Naive thymus-derived CD4-positive, alpha-beta T cell (primary cell): ENCODE data around the gene TEKT2. TPM values are rescaled to one million over a fixed set of nuclear protein-coding genes. Genes with fewer than 3 reads are reported as not detected.

Experiments
- ATAC-seq: fragments of 150-1000 bp; cut with Tn5 transposase; 2 replicates; pipeline ENCODE4 v1.10.0; 2021; ENCODE audit warnings: mild to moderate bottlenecking, moderate library complexity
- CTCF ChIA-PET: fragments of 350-600 bp; sonication (Branson Sonifier 250); formaldehyde crosslinking; loops from one replicate; lab custom pipeline; 2021; ENCODE audit warnings: antibody characterized with exemption; lab: Charles Lee
- POLR2A ChIA-PET: fragments of 350-600 bp; sonication (Branson Sonifier 250); formaldehyde crosslinking; loops from one replicate; lab custom pipeline; 2021; ENCODE audit warnings: antibody characterized with exemption, inconsistent platforms; lab: Charles Lee
- DNase-seq, 9 donors: peaks; one replicate each; pipeline versions ENCODE4 v3.0.0 to v3.0.0-alpha.2; 2020 to 2022; ENCODE audit warnings: mixed read lengths in 1 of 9
- H3K27ac ChIP-seq: one replicate; pipeline ENCODE4 v1.7.0; 2013; ENCODE audit warnings: mild to moderate bottlenecking, low read depth, low read length, moderate library complexity
- H3K27me3 ChIP-seq, 2 donors: one replicate each; pipeline ENCODE4 v1.7.0; 2013; ENCODE audit warnings: low read length in 2 of 2, mild to moderate bottlenecking in 2 of 2, moderate library complexity in 2 of 2; ENCODE audit not compliant: control insufficient read depth in 2 of 2, insufficient read depth in 2 of 2
- H3K36me3 ChIP-seq, 3 experiments: 1 replicate in 2 of 3; 2 replicates in 1 of 3; pipeline ENCODE4 v1.7.0; 2013; ENCODE audit warnings: low read length in 3 of 3, mild to moderate bottlenecking in 3 of 3, moderate library complexity in 1 of 3; ENCODE audit not compliant: insufficient read depth in 3 of 3, control insufficient read depth in 2 of 3
- H3K4me1 ChIP-seq, 2 donors: one replicate each; pipeline ENCODE4 v1.7.0; 2013; ENCODE audit warnings: low read length in 2 of 2, mild to moderate bottlenecking in 2 of 2, moderate library complexity in 1 of 2; ENCODE audit not compliant: control insufficient read depth in 2 of 2, insufficient read depth in 2 of 2
- H3K4me3 ChIP-seq: 2 replicates; pipeline ENCODE4 v1.7.0; 2013; ENCODE audit warnings: mild to moderate bottlenecking, low read length
- H3K9me3 ChIP-seq, 3 experiments: 1 replicate in 2 of 3; 2 replicates in 1 of 3; pipeline ENCODE4 v1.7.0; 2013; ENCODE audit warnings: low read length in 3 of 3; ENCODE audit not compliant: control insufficient read depth in 2 of 3
- H3K27ac Mint-ChIP-seq, 9 donors: one replicate each; pipeline ENCODE4 v1.8.0; 2020 to 2022; ENCODE audit warnings: mixed read lengths in 9 of 9, mild to moderate bottlenecking in 8 of 9, moderate library complexity in 5 of 9, inconsistent platforms in 2 of 9
- H3K27me3 Mint-ChIP-seq, 5 donors: one replicate each; pipeline ENCODE4 v1.8.0; 2021 to 2022; ENCODE audit warnings: mixed read lengths in 5 of 5, mild to moderate bottlenecking in 1 of 5
- H3K36me3 Mint-ChIP-seq, 5 donors: one replicate each; pipeline ENCODE4 v1.8.0; 2020 to 2022; ENCODE audit warnings: mixed read lengths in 5 of 5, mild to moderate bottlenecking in 3 of 5, inconsistent platforms in 1 of 5
- H3K4me1 Mint-ChIP-seq, 7 donors: one replicate each; pipeline ENCODE4 v1.8.0; 2020 to 2022; ENCODE audit warnings: mixed read lengths in 7 of 7, mild to moderate bottlenecking in 3 of 7, inconsistent platforms in 1 of 7
- H3K4me3 Mint-ChIP-seq, 10 donors: one replicate each; pipeline ENCODE4 v1.8.0; 2020 to 2022; ENCODE audit warnings: mild to moderate bottlenecking in 10 of 10, mixed read lengths in 10 of 10, moderate library complexity in 6 of 10, inconsistent platforms in 2 of 10
- H3K9me3 Mint-ChIP-seq, 11 donors: one replicate each; pipeline ENCODE4 v1.8.0; 2020 to 2022; ENCODE audit warnings: mixed read lengths in 11 of 11, mild to moderate bottlenecking in 4 of 11, inconsistent platforms in 1 of 11, moderate library complexity in 1 of 11
- intact Hi-C, 2 donors: fragments of 100-400 bp; cut with micrococcal nuclease; formaldehyde crosslinking; loops; one replicate each; pipeline ENCODE4 v1.15.1; 2023
- polyA plus RNA-seq, 2 donors: library from polyadenylated mRNA; unstranded; fragments of 300-500 nt; fragmentation: Illumina TruSeq; gene quantifications; one replicate each; pipeline ENCODE4 v1.2.3, GENCODE V29; 2021
- total RNA-seq, 6 experiments: library from RNA in 5 of 6; stranded (reverse) in 5 of 6; gene quantifications; 1 replicate in 5 of 6; 2 replicates in 1 of 6; pipeline ENCODE4 v1.2.3 and lab custom pipeline; 2021 to 2026

The TEKT2 gene
- total and polyA plus RNA-seq, 7 experiments from 2014 or later, result 0.71 to 0.93 TPM; not detected in 5

DNA sequence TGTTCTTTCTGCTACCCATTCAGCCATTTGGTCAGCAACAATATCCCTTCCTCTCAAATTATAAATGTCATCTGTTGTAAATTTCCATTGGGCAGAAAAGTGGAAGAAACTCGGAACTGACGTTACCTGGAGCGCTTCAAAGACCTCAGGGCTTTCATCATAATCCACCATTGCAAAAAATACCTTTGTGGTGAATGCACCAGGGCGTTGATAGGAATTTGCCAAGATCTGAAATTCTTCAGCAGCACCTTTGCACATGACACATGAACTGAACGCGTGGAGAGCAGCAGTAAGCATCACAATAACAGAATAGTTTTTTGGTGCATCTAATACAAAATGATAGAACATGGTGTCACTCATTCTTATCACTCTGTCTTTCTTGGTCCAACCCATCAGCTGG is 3.1 kb upstream of the TEKT2 start:
- Histone ChIP-seq H3K36me3 (no peaks in the 10 kb centered on the region), H3K27me3 (peaks cover 0 to 5% of the 10 kb centered on the region in 2 donors), H3K9me3 (no peaks in the 10 kb centered on the region), H3K27ac (no peak overlapping the region), H3K4me3 (no peak overlapping the region), H3K4me1 (no peaks in the 10 kb centered on the region)
- peaks cover 15 to 40% (median 27%) of the 10 kb centered on the region in 5 donors for H3K27me3 Mint-ChIP-seq
- no peaks in the 10 kb centered on the region for H3K9me3 Mint-ChIP-seq
- no peak overlapping the region for H3K27ac Mint-ChIP-seq
- H3K36me3 Mint-ChIP-seq, result no peaks in the 10 kb centered on the region
- peaks cover 0 to 3% (median 0%) of the 10 kb centered on the region in 7 donors for H3K4me1 Mint-ChIP-seq
- CTCF ChIA-PET, result no interaction called here
- POLR2A ChIA-PET, result no interaction called here
- H3K4me3 Mint-ChIP-seq, result no peak overlapping the region
- ATAC-seq (no peak), DNase-seq (no peak)
- intact Hi-C loops, result no loop called here

- Histone ChIP-seq H3K4me1 (no peaks in the 10 kb centered on the region), H3K4me3 (no peak overlapping the region), H3K27ac (no peak overlapping the region), H3K9me3 (no peaks in the 10 kb centered on the region), H3K36me3 (no peaks in the 10 kb centered on the region), H3K27me3 (peaks cover 0 to 5% of the 10 kb centered on the region in 2 donors)
- peaks cover 18 to 42% (median 33%) of the 10 kb centered on the region in 5 donors for H3K27me3 Mint-ChIP-seq
- intact Hi-C loops, result no loop called here
- ChIA-PET POLR2A (no interaction called here), CTCF (no interaction called here)
- peak overlapping the region in 1 of 10 donors; percentile 0 for H3K4me3 Mint-ChIP-seq
- no peak overlapping the region for H3K27ac Mint-ChIP-seq
- no peak for ATAC-seq
- H3K9me3 Mint-ChIP-seq, result no peaks in the 10 kb centered on the region
- no peak for DNase-seq
- H3K4me1 Mint-ChIP-seq, result peaks cover 0 to 3% (median 0%) of the 10 kb centered on the region in 7 donors
- H3K36me3 Mint-ChIP-seq, result no peaks in the 10 kb centered on the region
These were observed 1.9 kb upstream of the TEKT2 start for GRCh38 chr1:36081926-36082485.

- CTCF ChIA-PET, result no interaction called here
- H3K4me3 Mint-ChIP-seq, result peak overlapping the region in 2 of 10 donors; percentile 45 to 49
These were observed 675 bp upstream of the TEKT2 start for GRCh38 chr1:36083219-36083618.

GRCh38 chr1:36084497-36085115 is 712 bp downstream of the TEKT2 start:
- peak overlapping the region in 4 of 10 donors; percentile 6 to 44 (median 22) for H3K4me3 Mint-ChIP-seq
- intact Hi-C loops, result loop anchor here (5.0 kb wide), 3 partner anchors 313 to 1608 kb away; partner anchors contain the start of genes CDCA8 (in 1 of the 2), KIAA0319L (in 1 of the 2), LSM10 (in 1 of the 2) and NCDN (in 1 of the 2)
- DNase-seq (peak in 1 of 9 donors; percentile 21), ATAC-seq (no peak)
- peaks cover 8% of the 10 kb centered on the region in 2 donors for H3K4me1 ChIP-seq
- peaks cover 0 to 6% (median 0%) of the 10 kb centered on the region in 3 experiments for H3K36me3 ChIP-seq
- peaks cover 0 to 5% of the 10 kb centered on the region in 2 donors for H3K27me3 ChIP-seq
- H3K9me3 ChIP-seq, result no peaks in the 10 kb centered on the region
- no peak overlapping the region for H3K4me3 ChIP-seq
- peaks cover 20 to 37% (median 32%) of the 10 kb centered on the region in 5 donors for H3K27me3 Mint-ChIP-seq
- H3K4me1 Mint-ChIP-seq, result peaks cover 4 to 9% (median 5%) of the 10 kb centered on the region in 7 donors
- POLR2A ChIA-PET, result interaction anchor here (0.6 kb wide), 1 partner anchor 185 kb away, joined by 3 read pairs; no protein-coding TSS in a partner anchor
- H3K27ac ChIP-seq, result no peak overlapping the region
- H3K9me3 Mint-ChIP-seq, result peaks cover 0 to 2% (median 0%) of the 10 kb centered on the region in 11 donors
- CTCF ChIA-PET, result interaction anchor here (1.5 kb wide), 1 partner anchor 201 kb away, joined by 3 read pairs; no protein-coding TSS in a partner anchor
- H3K27ac Mint-ChIP-seq, result no peak overlapping the region
- H3K36me3 Mint-ChIP-seq, result peaks cover 0 to 2% (median 0%) of the 10 kb centered on the region in 5 donors

More at GRCh38 chr1:36083219-36083618, 675 bp upstream of the TEKT2 start:
- Mint-ChIP-seq H3K4me1 (peaks cover 0 to 4% (median 0%) of the 10 kb centered on the region in 7 donors), H3K27me3 (peaks cover 20 to 42% (median 33%) of the 10 kb centered on the region in 5 donors), H3K27ac (no peak overlapping the region), H3K9me3 (no peaks in the 10 kb centered on the region), H3K36me3 (no peaks in the 10 kb centered on the region)
- Histone ChIP-seq H3K9me3 (no peaks in the 10 kb centered on the region), H3K27ac (no peak overlapping the region), H3K4me3 (no peak overlapping the region), H3K27me3 (peaks cover 0 to 5% of the 10 kb centered on the region in 2 donors), H3K4me1 (peaks cover 1 to 2% of the 10 kb centered on the region in 2 donors), H3K36me3 (no peaks in the 10 kb centered on the region)
- no peak for DNase-seq
- intact Hi-C loops, result no loop called here
- ATAC-seq, result no peak
- POLR2A ChIA-PET, result no interaction called here

DNA sequence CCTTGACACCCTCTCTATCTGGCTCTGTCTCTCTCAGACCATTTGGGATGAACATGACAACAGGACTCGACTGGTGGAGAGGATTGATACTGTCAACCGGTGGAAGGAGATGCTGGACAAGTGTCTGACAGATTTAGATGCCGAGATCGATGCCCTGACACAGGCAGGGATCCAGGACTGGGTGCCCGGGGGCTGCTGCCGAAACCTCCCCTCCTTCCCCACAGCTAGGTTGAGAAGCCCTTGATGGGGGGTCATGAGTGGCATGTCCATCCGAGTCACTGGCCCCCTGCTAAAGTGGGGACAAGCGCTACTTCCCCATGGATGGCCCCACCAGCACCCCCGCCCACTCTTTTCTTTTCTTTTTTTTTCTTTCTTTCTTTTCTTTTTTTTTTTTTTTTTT is 1.2 kb downstream of the TEKT2 start:
- peaks cover 20 to 37% (median 32%) of the 10 kb centered on the region in 5 donors for H3K27me3 Mint-ChIP-seq
- Histone ChIP-seq H3K4me1 (peaks cover 11 to 13% of the 10 kb centered on the region in 2 donors), H3K27ac (no peak overlapping the region), H3K4me3 (no peak overlapping the region), H3K9me3 (no peaks in the 10 kb centered on the region), H3K27me3 (peaks cover 0 to 5% of the 10 kb centered on the region in 2 donors), H3K36me3 (peaks cover 0 to 6% (median 0%) of the 10 kb centered on the region in 3 experiments)
- ChIA-PET POLR2A (interaction anchor here (0.6 kb wide), 1 partner anchor 268 kb away, joined by 6 read pairs; no protein-coding TSS in a partner anchor), CTCF (interaction anchor here (1.5 kb wide), 1 partner anchor 201 kb away, joined by 3 read pairs; no protein-coding TSS in a partner anchor)
- intact Hi-C loops, result loop anchor here (5.0 kb wide), 3 partner anchors 312 to 1607 kb away; partner anchors contain the start of genes CDCA8 (in 1 of the 2), KIAA0319L (in 1 of the 2), LSM10 (in 1 of the 2) and NCDN (in 1 of the 2)
- no peak overlapping the region for H3K4me3 Mint-ChIP-seq
- DNase-seq, result peak in 1 of 9 donors; percentile 19
- H3K36me3 Mint-ChIP-seq, result peaks cover 0 to 4% (median 0%) of the 10 kb centered on the region in 5 donors
- no peak for ATAC-seq
- peaks cover 9 to 14% (median 10%) of the 10 kb centered on the region in 7 donors for H3K4me1 Mint-ChIP-seq
- peaks cover 0 to 2% (median 0%) of the 10 kb centered on the region in 11 donors for H3K9me3 Mint-ChIP-seq
- no peak overlapping the region for H3K27ac Mint-ChIP-seq
